Astrocyte of the spinal cord (primary cell): ENCODE measurements around the gene EEPD1.

Experiments
- DNase-seq: peaks from one replicate; pipeline ENCODE4 v3.0.0; 2011; ENCODE audit warnings: low read depth, low spot score
- H3K4me3 ChIP-seq: 2 replicates; pipeline ENCODE4 v1.5.1; 2011; ENCODE audit warnings: low read depth, mild to moderate bottlenecking, low read length, moderate library complexity
- CTCF ChIP-seq: IDR thresholded peaks from 2 replicates; pipeline ENCODE4 v1.5.1; 2012; ENCODE audit warnings: low read depth, mild to moderate bottlenecking, low read length, inconsistent platforms
- in situ Hi-C: cut with HindIII; loops from 2 replicates; pipeline ENCODE4 v1.10.0; 2017; ENCODE audit warnings: low sequenced_read_pairs

The EEPD1 gene

GRCh38 chr7:36283711-36284130 lies 130.7 kb downstream of the EEPD1 start:
- no peak for TF ChIP-seq CTCF
- no peak for DNase-seq

DNA sequence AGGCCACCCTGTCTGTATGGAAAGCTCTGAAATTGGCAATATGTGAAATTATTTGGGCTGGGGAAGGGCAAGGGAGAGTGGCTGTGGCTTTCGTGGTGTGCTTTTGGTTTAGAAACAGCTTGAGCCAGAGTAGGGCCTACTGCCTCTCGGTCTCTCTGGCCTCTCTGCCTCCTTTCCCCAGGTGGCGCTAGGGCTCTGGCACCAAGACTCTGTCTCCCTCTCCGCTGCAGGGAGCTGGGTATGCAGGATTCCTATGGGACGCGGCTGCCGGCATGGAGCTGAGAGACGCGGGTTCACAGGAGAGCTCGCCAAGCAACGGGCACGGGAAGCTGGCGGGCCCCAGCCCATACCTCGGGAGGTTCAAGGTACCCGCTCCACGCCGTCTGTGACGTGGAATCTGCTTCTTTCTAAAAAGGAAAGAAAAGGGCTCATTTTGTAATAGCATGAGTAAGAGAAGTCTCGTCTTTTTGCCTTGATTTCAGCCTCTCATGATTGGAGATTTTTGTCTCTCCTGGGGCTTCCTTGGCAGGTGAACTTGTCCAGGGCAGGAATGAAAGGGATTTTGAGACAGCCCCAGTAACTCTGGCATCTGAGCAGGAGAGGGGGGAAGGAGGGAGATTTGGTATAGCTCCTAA lies 131.5 kb downstream of the EEPD1 start:
- no peak for TF ChIP-seq CTCF
- in situ Hi-C loops, result no loop called here
- DNase-seq, result no peak
- H3K4me3 ChIP-seq, result no peak overlapping the region

More at GRCh38 chr7:36283711-36284130, 130.7 kb downstream of the EEPD1 start:
- in situ Hi-C loops, result no loop called here
- no peak overlapping the region for H3K4me3 ChIP-seq

DNA sequence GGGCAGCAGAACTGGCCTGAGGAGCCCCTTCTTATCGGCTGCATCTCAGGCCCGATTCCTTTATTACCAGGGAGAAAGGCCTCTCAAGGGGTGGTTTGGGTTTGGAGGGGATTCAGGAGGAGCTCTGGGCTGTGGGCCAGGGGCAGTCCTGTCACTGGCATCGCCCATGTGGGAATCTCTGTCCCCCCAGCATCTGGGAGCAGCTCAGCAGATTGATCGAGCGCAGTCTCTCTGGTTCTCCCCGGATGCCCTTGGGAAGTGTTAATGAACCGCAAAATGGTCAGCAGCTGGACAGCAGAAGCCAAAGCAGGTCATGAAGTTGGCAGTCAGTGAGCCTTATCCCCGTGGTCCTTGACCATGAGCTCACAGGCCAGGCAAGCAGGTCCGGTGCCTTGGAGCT lies 132.2 kb downstream of the EEPD1 start:
- TF ChIP-seq CTCF, result no peak
- H3K4me3 ChIP-seq, result no peak overlapping the region
- in situ Hi-C loops, result no loop called here
- no peak for DNase-seq

DNA sequence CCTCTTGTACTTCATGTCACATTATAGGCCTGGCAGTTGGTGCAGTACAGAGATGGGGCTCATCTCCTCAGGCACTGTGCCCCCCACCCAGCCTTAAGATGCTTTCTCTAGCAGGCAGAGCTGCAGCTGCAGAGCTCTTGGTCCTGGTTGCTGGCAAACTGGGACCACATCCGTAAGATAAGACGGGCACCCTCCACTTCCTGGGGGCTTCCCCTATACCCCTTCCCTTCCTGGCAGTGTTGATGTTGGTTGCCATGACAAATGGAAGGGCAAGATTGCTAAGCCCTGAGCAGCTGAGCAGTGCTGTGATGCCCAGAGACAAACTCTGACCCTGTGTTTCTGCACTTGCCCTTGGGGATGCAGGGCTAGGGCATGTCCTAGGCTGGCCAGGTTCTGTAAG lies 133.2 kb downstream of the EEPD1 start:
- no peak overlapping the region for H3K4me3 ChIP-seq
- no peak for DNase-seq
- in situ Hi-C loops, result no loop called here
- no peak for TF ChIP-seq CTCF

DNA sequence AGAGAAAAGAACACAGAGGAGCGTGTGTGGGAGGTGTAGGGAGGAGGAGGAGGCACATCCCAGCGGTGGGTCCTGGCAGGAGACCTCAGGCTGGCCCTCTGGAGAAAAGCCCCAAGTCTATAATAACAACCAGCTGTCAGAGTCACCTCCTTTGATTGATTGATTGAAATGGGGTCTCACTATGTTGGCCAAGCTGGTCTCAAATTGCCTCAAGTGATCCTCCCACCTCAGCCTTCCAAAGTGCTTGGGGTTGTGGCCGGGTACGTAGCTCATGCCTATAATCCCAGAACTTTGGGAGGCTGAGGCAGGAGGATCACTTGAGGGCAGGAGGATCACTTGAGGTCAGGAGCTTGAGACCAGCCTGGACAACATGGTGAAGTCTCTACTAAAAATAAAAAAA lies 133.6 kb downstream of the EEPD1 start:
- no peak overlapping the region for H3K4me3 ChIP-seq
- no peak for DNase-seq
- no peak for TF ChIP-seq CTCF
- in situ Hi-C loops, result no loop called here

DNA sequence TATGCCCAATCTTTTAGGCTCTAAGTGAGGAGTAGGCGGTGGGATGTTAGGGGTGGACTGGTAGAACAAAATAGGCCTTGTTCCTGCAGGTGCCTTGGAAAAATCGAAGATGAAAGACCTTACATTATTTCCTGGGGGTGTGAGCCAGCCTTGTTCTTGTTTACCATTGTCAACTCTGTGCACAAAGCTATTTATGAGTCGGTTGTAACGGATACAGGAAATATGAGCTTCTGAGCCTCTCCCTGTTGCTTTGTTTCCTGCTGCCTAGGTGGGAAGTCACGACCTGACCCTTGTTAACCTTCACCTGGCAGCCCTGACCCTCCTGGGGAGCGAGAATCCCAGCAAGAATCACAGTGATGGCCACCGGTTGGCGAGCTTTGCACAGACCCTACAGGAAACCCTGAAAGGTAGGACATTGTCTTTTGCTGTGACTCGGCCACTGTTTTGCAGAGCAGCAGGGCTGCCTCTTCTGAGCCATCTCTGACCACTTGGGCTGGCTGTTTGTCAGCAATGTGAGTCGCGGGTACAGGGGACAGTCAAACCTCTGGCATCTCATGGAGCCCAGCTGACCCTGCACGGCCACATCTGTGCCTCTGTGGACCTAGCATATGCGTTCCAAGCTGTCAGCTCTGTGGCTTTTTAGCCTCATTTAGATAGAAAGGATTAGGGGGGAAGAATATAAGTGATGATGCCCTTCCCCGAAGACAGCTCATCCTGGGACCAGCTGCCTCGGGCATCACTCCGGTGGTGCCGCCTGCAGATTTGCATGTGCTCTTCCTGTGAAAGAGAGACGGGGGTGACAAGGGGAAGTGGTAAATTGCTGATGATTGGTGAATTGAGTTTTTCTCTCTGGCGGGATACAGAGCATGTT lies 134.6 kb downstream of the EEPD1 start:
- TF ChIP-seq CTCF, result no peak
- DNase-seq, result no peak
- in situ Hi-C loops, result no loop called here
- no peak overlapping the region for H3K4me3 ChIP-seq
